ENCODE data around the gene ENPP6. TPM values are rescaled to one million over a fixed set of nuclear protein-coding genes. Genes with fewer than 3 reads are reported as not detected.

Gene ENPP6
- total RNA-seq, 1 experiment from 2014 or later, result not detected

- Histone ChIP-seq H3F3A (ENCODE audit: low read length, unreplicated experiment) (no peaks in the 10 kb centered on the region), H3K9ac (ENCODE audit: low read length) (no peak overlapping the region), H3K27ac (ENCODE audit: low read length) (no peak overlapping the region), H3K36me3 (ENCODE audit: low read depth, low read length) (no peaks in the 10 kb centered on the region), H3K4me2 (ENCODE audit: low read length) (no peak overlapping the region), H3K79me2 (ENCODE audit: low read length) (no peaks in the 10 kb centered on the region), H3K27me3 (ENCODE audit: low read length) (no peaks in the 10 kb centered on the region; the same call in 1 of the 2 replicates), H3K4me1 (ENCODE audit: insufficient read depth, low read length) (no peaks in the 10 kb centered on the region), H3K4me3 (ENCODE audit: low read length) (no peak overlapping the region), H2AFZ (ENCODE audit: low read length) (no peak overlapping the region), H3K9me2 (replicated peaks; ENCODE audit: low read length) (no peaks in the 10 kb centered on the region), H4K20me1 (ENCODE audit: low read length) (no peaks in the 10 kb centered on the region), H3K9me3 (ENCODE audit: low read length) (no peaks in the 10 kb centered on the region)
- TF ChIP-seq EZH2 (IDR thresholded peaks at IDR 0.05; ENCODE audit: low read length, unreplicated experiment) (no peak), CTCF (conservative IDR thresholded peaks at IDR 0.05; ENCODE audit: low read depth, low read length) (no peak), EZH2phosphoT487 (IDR thresholded peaks at IDR 0.05; ENCODE audit: borderline replicate concordance, low read length) (no peak)
- ChIA-PET CTCF (no interaction called here), POLR2A (ENCODE audit: unreplicated experiment) (no interaction called here)
- intact Hi-C loops (cut with micrococcal nuclease), result no loop called here
- DNase-seq (no peak), ATAC-seq (no peak)
- BruUV-seq (replicated peaks), result no TSS peak
These were observed 28.8 kb upstream of the ENPP6 start for GRCh38 chr4:184246426-184246825.

- CTCF ChIA-PET, result no interaction called here
- ATAC-seq, result no peak
- no peaks in the 10 kb centered on the region for H3K9me2 ChIP-seq (replicated peaks; ENCODE audit: low read length)
- no peak overlapping the region for H3K4me2 ChIP-seq (ENCODE audit: low read length)
- no peak for DNase-seq
- no peaks in the 10 kb centered on the region for H3K9me3 ChIP-seq (ENCODE audit: low read length)
- H3K36me3 ChIP-seq (ENCODE audit: low read depth, low read length), result no peaks in the 10 kb centered on the region
- no peaks in the 10 kb centered on the region for H3F3A ChIP-seq (ENCODE audit: low read length, unreplicated experiment)
- H3K79me2 ChIP-seq (ENCODE audit: low read length), result no peaks in the 10 kb centered on the region
- no peak overlapping the region for H3K9ac ChIP-seq (ENCODE audit: low read length)
- no peaks in the 10 kb centered on the region for H4K20me1 ChIP-seq (ENCODE audit: low read length)
- peaks cover 10% of the 10 kb centered on the region; the same call in 1 of the 2 replicates for H3K27me3 ChIP-seq (ENCODE audit: low read length)
- no peak overlapping the region for H3K27ac ChIP-seq (ENCODE audit: low read length)
- BruUV-seq (replicated peaks), result no TSS peak
- POLR2A ChIA-PET (ENCODE audit: unreplicated experiment), result no interaction called here
- TF ChIP-seq CTCF (conservative IDR thresholded peaks at IDR 0.05; ENCODE audit: low read depth, low read length), result no peak
- TF ChIP-seq EZH2phosphoT487 (IDR thresholded peaks at IDR 0.05; ENCODE audit: borderline replicate concordance, low read length), result no peak
- TF ChIP-seq EZH2 (IDR thresholded peaks at IDR 0.05; ENCODE audit: low read length, unreplicated experiment), result no peak
- H3K4me1 ChIP-seq (ENCODE audit: insufficient read depth, low read length), result no peaks in the 10 kb centered on the region
- H2AFZ ChIP-seq (ENCODE audit: low read length), result no peak overlapping the region
- intact Hi-C loops (cut with micrococcal nuclease), result no loop called here
- no peak overlapping the region for H3K4me3 ChIP-seq (ENCODE audit: low read length)
These were observed 20.5 kb upstream of the ENPP6 start for GRCh38 chr4:184238072-184238745.

GRCh38 chr4:184237612-184238011 lies 19.9 kb upstream of the ENPP6 start:
- Histone ChIP-seq H4K20me1 (ENCODE audit: low read length) (no peaks in the 10 kb centered on the region), H3K4me2 (ENCODE audit: low read length) (no peak overlapping the region), H3K4me3 (ENCODE audit: low read length) (no peak overlapping the region), H3K79me2 (ENCODE audit: low read length) (no peaks in the 10 kb centered on the region), H3K4me1 (ENCODE audit: insufficient read depth, low read length) (no peaks in the 10 kb centered on the region), H3K9ac (ENCODE audit: low read length) (no peak overlapping the region), H3K27me3 (ENCODE audit: low read length) (peaks cover 10% of the 10 kb centered on the region; the same call in 1 of the 2 replicates), H3K36me3 (ENCODE audit: low read depth, low read length) (no peaks in the 10 kb centered on the region), H3K9me2 (replicated peaks; ENCODE audit: low read length) (no peaks in the 10 kb centered on the region), H3F3A (ENCODE audit: low read length, unreplicated experiment) (no peaks in the 10 kb centered on the region), H2AFZ (ENCODE audit: low read length) (no peak overlapping the region), H3K9me3 (ENCODE audit: low read length) (no peaks in the 10 kb centered on the region), H3K27ac (ENCODE audit: low read length) (no peak overlapping the region)
- intact Hi-C loops (cut with micrococcal nuclease), result no loop called here
- ATAC-seq, result no peak
- ChIA-PET POLR2A (ENCODE audit: unreplicated experiment) (no interaction called here), CTCF (no interaction called here)
- DNase-seq, result no peak
- TF ChIP-seq EZH2 (IDR thresholded peaks at IDR 0.05; ENCODE audit: low read length, unreplicated experiment) (no peak), EZH2phosphoT487 (IDR thresholded peaks at IDR 0.05; ENCODE audit: borderline replicate concordance, low read length) (no peak), CTCF (conservative IDR thresholded peaks at IDR 0.05; ENCODE audit: low read depth, low read length) (no peak)
- BruUV-seq (replicated peaks), result no TSS peak

All from PC-3 (cell line).